OCI-LY1 (cell line): ENCODE measurements around the gene PRSS53.

Experiments
- CTCF ChIP-seq: fragments of 200-600 bp; sonication (generic), shearing (Covaris generic); IDR thresholded peaks from 2 replicates; pipeline ENCODE4 v1.5.1; 2017; ENCODE audit warnings: mild to moderate bottlenecking, antibody characterized with exemption, low read length, moderate library complexity, mixed read lengths
- EZH2 ChIP-seq: fragments of 200-600 bp; sonication (generic), shearing (Covaris generic); IDR thresholded peaks from 2 replicates; pipeline ENCODE4 v1.8.0; 2017; ENCODE audit warnings: borderline replicate concordance, mixed run types, mild to moderate bottlenecking, antibody characterized with exemption, low read length, moderate library complexity, mixed read lengths

GRCh38 chr16:31108035-31108793 is 19.5 kb upstream of the PRSS53 start, which contains the start of gene BCKDK:
- TF ChIP-seq EZH2 (no peak), CTCF (no peak)
